GM23248 (cell line): ENCODE data around the gene CERKL.

Source experiments
- EZH2 ChIP-seq: fragments of 200-600 bp; sonication (generic); IDR thresholded peaks from 2 replicates; pipeline ENCODE4 v1.6.1; 2018; ENCODE audit warnings: antibody characterized with exemption, mild to moderate bottlenecking; ENCODE audit not compliant: insufficient read depth, poor library complexity, severe bottlenecking
- EZH2phosphoT487 ChIP-seq: fragments of 200-600 bp; sonication (generic); IDR thresholded peaks from 2 replicates; pipeline ENCODE4 v1.6.1; 2018; ENCODE audit warnings: antibody characterized with exemption, moderate library complexity, mild to moderate bottlenecking, low read depth; ENCODE audit not compliant: insufficient read depth

GRCh38 chr2:181673173-181673572 is 16.3 kb upstream of the CERKL start:
- TF ChIP-seq EZH2phosphoT487 = no peak
- TF ChIP-seq EZH2 = no peak
